Right forelimb (tissue), 1 donor: Measurements from ENCODE around the gene RABGGTA.
"Not testable (repeated sequence)": the region's sequence is repeated elsewhere in the genome, so short reads cannot be mapped to it uniquely, and the experiment has no call there.

Source experiments
- DNase-seq: peaks from one replicate; pipeline ENCODE4 v3.0.0-alpha.2; 2018

Gene RABGGTA

DNA sequence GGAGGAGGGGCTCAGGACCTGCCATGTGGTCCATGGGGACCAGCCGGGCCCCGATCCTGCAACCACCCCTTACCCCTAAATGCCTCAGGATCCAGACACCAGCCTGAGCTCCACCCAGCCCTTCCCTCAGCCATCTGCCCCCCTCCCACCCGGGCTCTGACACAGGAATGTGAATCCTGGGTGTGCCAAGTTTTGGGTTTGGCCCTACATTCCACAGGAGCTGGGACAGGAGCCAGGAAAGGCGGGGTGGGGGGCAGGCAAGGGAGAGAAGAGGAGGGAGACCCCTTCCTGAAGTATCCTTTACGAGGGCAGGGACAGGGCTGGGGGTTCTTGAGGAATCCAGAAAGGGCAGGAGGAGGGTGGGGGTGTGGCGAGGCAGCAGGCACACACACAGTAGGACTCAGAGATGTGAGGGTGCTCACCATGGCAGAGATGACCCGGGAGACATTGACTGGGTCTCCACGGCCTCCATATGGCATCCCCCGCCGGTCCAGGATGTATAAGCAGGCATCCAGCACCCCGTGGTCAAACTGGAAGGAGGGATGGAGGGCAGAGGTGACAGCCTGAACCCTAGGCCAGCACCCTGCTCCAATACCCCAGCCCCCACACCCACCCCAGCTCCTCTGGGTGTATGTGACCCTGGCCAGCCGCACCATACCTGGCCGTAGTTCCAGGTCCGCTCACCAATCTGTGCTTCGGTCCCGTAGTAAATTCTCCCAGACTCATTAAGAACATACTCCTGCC, 11.9 kb downstream of the RABGGTA start:
- peak; percentile 67 for DNase-seq

DNA sequence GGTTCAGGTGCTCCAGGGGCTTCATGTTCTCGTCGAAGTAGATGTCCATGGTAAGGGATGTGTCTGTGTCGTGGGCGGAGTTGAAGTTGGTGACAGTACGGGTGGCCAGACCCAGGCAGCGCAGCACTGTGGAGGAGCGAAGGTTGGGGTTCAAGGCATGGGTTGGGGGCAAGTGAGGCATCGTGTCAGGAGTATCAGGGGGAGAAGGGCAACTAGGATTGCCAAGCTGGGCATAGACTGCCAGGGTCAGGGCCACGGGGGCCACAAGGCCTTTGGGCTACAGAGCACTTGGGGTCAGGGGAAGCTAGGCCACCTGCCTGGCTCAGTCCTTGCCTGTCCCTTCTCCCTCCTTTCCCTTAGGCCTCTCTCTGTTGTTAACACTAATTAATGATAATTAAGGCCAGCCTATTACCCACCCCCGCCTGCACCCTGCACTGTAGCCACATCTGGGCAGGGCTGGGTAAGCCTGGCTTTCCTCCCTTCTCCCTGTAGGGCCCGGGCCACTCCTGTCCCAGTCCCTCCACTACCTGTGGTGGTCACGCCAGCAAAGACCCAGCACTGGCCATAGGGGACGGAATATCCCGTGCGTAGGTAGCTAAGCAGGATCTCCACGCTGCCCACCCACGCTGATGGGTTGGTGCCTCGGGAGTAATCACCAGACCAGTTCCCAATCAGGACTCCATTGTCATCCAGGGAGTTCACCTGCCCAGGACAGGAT, 12.7 kb downstream of the RABGGTA start:
- DNase-seq = no peak

DNA sequence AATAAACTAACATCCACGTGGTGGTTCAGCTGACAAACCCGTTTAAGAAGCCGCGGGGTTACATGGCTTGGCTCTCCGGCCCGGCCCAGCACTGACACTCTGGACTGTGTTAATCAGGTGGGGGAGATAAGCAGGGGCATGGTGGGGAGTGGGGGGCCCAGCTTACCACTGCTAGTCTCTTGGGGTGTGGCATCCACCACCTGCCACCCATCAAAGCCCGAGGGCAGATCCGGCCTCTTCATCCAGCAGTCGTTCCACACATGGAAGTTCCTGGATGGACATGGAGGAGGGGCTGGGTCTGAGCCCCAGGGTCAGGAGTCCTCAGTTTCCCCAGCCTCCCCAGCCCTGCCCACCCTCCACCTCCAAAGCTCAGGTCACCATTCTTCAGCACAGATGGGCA, 13.3 kb downstream of the RABGGTA start:
- no peak for DNase-seq

DNA sequence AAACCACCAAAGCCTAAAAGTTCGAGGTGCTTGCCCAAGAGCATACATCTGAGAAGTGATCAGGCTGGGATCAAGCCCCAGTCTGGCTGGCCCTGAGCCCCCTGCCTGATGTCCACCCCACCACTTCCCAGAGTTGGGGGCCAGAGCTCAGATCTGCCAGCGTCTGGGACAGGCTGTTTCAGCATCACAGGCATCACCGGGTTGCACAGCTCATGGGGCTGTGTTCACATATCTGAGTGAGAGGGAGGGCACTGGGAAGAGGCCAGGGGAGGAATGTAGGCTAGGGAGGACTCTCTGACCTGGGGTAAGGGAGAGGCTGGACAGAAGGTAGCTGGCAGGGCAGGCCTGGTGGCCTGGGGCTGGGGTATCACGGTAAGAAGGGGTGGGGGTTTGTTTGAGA, 14.4 kb downstream of the RABGGTA start:
- DNase-seq = no peak

DNA sequence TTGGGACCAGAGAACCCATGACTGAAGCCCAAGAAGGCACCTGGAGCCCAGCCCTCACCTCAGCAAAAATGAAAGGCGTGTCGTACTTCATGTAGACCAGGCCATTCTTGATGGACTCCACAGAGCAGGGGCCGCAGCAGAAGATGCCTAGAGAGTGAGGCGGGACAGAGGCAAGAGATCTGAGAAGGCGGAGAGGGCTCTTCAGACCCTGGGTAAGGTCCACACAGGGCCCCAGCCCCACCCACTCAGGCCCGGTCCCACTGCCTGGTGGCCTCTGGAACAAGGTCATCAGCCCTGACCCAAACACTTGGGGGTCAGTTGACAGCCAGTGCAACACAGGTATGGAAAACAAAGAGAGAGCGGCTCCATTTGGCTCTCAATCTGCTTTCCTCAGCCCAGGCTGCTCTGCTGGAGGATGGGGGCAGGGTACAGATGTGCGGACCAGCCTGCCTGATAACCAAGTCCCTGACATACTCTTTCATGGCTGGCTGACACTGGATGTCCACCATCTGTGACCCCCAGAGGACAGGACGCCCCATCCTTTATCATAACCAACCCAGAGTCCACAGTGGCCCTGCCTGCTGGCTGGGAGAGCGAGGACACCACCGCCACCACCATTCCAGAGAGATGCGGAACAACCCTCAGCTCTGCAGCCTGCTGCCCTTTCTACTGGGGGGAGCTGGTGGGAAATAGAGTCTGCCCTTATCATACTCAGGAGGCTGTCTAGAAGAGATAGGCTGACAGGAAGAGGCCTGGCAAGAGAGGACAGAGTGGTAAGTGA, 15.3 kb downstream of the RABGGTA start:
- DNase-seq = no peak

DNA sequence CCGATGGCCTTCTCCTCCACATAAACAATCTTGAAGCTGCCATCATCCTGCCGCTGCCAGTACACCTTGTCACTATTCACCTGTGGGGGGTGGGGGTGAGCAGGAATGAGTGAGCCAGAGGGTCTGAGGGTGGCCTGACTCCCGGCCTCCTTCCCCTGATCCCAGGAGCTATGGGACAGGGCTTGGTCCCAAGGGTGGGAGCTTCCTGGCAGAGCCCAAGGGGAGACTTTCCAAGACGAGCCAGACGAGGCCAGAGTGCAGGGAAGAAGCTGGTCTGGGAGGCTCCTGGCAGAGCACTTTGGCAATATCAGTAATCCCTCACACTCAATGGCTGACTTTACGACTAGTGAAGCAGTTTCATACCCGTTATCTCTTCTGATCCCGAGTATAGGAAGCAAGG, 16.0 kb downstream of the RABGGTA start:
- no peak for DNase-seq

DNA sequence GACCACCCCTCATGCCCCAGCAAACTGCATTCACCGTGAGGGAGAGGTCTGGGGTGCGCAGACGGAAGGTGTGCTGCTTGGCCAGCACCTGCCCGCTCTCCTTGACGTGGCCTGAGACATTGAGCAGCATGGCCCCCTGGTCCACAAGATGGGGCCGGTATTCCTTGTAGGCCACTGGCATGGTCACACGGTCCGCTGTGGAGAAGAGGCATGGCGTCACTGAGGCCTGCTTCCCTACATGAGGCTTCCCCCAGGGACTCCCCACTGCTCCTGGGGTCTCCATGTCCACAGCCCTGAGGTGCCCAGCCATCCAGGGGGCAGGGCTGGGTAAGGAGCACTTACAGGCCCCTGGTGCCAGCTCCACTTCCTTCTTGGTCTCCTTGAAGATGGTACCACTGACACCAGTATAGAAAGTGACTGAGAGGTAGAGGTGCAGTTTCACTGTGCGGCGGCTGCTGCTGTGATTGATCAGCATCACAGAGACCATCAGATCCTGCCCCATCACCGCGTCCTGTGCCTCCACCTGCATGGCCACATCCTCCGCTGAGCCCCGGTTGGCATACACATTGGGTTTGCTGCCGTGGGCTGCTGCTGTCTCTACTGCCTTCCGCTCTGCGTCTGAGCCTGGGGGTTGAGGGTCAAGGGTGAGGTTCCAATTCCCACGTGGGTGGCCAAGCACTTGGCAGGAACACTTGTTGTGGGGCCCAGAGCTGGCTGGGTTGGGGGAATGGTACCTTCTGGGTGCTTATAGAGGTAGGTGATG, 16.6 kb downstream of the RABGGTA start:
- DNase-seq = no peak

DNA sequence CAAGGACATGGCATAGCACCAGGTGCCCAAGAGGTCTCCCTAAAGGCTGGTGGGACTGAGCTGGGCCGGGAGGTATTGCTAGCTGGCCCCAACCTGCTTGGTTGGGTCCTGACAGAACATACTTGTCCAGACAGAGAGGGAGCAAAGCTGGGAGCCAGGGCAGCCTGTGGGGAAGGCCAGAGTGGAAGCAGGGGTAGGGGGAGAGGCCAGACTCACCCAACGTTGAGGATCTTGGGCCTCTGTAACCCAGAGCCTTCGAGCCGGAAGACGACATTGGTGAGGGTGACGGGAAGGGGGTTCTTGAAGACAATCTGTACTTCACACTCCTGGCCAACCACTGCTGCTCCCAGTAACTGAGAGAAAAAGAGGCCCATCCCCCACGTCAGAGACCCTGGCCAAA, 17.5 kb downstream of the RABGGTA start:
- DNase-seq = no peak

DNA sequence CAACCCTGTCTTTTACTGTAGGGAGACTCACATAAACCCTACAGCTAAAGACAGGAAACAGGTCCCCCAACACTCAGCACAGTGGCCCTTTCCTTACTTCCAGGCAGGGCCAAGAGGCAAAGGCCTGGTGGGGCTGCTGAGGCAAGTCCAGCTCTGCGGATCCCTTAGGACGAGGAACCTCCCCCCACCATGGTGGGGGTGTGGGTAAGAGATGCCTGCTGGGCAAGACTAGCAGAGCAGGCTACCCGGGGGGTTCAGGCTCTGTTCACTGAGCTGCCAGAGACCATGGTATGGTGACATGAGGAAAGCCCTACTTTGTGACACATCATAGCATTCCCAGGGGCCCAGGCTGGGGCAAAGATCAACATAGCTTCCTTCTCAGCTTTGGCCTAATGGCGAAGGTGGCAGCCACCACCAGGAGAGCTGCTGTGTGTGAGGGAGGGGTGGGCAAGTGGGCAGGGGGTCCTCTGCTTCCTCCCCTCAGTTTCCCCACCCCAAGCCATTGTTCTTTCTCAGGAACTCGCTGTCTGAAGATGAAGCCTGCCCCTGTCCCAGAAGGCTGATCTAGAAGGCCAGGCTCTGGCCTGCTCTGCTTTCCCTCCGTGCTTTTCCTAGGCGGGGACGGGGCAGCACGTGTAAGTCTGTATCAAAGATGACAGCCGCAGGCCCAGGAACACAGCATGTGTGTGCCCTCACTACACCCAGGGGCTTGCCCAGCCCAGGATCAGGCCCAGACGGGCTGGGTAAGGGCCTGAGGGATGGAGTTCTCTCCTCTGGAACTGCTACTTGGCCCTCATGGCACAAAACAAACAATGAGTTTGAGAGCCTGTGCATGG, 18.9 kb downstream of the RABGGTA start:
- no peak for DNase-seq

DNA sequence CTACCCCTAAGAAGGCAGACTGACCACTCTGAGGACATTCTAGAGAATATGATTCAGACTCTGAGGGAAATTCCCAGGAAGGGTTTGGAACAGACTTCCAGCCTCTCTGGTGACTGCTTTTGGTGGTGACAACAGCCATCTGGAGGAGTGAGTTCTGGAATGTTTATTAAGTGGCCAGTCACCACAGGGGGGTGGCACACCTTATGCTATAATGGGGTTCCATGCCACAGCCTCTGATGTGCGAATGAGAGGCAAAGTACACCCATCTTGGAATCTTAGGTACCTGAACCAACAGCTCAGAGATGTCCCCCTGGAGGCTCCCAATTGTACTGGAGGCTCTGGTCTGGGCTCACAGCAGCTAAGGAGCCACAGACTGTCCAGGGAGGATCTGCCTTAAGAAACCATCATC, 19.5 kb downstream of the RABGGTA start:
- DNase-seq = peak; percentile 21

DNA sequence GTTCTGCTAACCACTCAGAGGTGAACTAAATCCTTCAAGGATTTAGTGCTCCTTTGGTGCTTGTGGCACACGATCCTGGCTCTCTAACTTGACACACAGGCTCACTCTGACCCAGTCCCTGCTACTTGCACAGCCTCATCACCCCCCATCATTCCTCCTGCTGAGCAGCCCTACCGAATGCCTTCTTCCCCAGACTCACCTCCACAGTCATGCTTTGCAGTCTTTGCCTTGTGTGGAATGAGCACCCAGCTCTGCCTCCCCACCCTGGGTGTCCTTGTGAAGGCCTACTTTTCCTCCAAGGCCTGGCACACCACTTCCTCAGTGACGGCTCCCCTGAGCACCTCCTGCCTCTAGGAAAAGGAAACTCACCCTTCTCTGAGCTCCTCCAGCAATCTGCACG, 21.0 kb downstream of the RABGGTA start:
- peak; percentile 33 for DNase-seq

DNA sequence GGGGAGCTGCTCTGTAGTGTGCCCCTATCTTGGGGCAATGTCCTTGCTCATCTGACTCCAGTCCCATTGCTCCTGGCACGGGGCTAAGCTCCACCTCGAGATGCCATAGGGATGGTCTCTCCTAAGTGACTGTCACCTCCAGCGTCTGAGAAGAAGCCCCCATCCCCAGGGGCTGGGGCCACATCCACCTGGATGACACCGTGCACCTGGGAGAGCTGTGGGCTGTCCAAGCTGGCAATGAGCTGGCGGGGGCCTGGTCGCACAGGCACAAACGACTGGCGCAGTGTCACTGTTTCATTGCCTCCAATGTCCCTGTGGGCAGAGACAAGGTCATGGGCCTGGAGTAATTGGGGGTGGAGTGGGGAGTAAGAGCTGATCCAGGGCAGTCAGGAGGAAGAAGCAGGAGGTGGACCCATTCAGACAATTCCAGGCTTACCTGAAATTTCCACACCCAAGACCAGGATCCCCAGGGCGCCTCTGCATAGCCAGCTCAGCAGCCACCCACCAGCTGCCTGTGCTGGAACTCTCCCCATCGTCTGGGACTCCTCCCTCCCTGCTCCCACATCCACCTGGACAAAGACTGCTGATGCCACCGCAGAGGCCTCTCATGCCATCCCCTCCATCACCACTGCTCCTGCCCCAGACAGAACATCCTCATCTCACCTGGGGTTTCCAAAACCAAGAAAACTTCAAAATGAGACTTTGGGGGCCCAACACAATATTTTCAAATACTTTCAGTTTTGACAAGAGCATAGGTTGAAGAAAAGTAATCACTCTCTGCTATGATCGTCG, 22.0 kb downstream of the RABGGTA start:
- DNase-seq = peak; percentile 23

DNA sequence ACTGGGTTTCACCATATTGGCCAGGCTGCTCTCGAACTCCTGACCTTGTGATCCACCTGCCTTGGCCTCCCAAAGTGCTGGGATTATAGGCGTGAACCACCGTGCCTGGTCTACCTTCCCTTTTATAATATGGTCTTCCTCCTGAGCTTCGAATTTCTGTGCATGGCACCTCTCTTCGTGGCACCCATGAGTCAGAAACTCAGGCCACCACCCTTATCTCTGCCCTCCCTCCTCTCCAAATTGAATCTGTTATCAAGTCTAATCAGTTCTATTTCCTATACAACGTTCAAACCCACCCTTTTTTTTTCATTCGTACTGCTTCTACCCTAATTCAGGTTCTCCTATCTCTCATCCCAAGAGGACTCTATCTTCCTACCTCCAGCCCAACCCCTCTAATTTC, 24.0 kb downstream of the RABGGTA start:
- no peak for DNase-seq

DNA sequence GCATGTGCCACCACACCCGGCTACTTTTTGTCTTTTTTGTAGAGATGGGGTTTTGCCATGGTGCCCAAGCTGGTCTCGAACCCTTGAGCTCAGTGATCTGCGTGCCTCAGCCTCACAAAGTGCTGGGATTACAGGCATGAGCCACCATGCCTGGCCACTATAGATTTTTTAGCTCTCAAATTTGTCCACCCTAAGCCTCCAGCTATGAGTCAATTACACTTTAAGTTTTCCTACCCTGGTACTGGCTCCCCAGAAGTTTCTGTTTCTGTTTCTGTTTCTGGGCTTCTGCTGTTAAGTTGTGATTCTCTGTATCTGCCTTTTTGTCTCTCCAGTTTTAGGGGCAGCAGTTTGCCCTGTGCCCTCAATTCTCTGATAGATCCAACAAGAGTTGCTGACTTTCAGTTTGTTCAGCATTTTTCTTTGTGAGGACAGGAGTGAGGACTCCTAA, 24.6 kb downstream of the RABGGTA start:
- DNase-seq = no peak

DNA sequence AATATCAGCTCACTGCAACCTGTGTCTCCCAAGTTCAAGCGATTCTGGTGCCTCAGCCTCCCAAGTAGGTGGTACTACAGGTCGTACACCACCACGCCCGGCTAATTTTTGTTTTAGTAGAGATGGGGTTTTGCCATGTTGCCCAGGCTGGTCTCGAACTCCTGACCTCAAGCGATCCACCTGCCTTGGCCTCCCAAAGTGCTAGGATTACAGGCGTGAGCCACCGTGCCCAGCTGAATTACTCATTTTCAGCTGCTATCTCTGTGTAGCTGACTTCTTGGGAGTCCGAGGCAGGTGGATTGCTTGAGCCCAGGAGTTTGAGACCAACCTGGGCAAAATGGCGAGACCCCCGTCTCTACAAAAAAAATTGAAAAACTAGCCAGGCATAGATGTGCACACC, 26.0 kb downstream of the RABGGTA start:
- DNase-seq = not testable (repeated sequence)

DNA sequence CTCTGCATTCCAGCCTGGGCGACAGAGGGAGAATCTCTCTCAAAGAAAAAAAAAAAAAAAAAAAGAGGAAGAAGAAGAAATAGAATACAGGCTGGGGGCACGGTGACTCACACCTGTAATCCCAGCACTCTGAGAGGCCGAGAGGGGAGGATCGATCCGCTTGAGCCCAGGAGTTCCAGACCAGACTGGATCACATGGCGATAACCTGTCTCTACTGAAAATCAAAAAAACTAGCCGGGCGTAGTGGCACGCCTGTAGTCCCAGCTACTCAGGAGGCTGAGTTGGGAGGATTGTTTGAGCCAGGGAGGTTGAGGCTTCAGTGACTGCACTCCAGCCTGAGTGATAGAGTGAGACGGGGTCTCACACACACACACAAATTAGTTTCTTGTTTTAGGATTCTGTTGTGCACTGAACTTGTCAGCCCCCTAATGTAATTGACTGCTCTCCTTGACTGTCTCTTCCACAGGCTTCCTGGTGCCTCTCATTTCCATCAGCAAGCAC, 28.0 kb downstream of the RABGGTA start:
- DNase-seq = no peak

DNA sequence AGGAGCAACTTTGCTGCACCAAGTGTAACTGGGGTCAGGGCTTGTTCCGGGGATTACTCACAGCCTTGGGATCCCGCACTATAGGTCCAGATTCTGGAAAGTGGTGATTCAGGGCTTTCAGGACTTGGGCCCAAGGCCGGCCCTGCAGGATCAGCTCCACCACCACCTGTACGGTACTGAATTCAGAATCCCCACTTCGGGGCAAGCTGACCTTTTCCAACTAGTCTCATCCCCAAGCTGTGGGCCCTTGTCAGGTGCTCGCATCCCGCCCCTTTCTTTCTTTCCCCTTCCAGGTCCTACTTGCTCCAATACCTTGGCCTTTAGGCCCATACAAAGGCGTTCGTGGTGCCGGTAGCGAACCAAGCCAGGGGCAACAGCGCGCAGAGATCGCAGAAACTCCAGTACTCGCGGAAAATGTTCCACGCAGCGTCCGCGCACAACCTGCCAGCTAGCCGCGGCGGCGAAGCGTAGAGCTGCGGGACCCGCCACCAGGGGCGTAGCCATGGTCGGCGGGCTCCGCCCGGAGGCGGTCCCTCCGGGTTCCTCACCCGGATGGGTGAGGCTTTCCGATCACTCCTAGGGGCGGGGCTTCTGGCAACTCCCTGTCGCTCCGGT, 29.5 kb downstream of the RABGGTA start:
- no peak for DNase-seq

DNA sequence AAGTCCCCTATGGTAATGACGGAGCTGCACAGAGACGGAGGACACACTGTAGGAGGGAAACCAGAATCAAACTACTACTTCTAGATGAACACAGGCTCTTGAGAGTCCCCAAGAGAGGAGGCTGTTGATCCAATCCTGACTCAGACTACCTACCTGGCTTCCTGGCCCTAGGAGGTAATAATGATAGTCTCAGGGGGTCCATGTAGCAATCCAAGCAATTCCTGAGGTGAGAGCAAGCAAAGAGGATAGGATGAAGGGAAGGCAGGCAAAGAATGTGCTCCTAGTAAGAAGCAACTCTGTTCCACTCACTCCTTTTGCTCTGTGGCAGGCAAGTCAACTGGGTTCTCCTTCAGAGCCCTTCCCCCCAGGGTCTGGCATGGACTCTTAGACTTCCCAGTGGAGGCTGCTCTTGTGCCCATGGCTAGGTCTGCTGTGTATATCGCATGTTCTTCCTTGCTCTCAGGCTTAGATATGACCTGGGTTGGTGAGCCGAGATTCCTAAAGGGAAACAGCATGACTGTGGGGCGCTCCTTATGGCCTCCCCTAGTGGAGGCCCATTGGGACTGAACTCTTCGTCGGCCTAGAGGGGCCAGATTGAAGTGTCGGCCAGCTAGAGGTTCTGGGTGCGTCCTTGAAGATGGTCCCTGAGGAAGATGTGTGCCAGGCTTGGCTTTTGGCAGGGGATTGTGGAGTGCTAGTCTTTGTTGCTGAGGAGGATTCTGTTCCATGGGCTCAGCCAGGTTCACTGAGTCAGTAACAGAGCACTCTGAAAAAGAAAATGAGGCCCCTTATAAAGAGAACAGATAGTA, 31.1 kb downstream of the RABGGTA start:
- no peak for DNase-seq

DNA sequence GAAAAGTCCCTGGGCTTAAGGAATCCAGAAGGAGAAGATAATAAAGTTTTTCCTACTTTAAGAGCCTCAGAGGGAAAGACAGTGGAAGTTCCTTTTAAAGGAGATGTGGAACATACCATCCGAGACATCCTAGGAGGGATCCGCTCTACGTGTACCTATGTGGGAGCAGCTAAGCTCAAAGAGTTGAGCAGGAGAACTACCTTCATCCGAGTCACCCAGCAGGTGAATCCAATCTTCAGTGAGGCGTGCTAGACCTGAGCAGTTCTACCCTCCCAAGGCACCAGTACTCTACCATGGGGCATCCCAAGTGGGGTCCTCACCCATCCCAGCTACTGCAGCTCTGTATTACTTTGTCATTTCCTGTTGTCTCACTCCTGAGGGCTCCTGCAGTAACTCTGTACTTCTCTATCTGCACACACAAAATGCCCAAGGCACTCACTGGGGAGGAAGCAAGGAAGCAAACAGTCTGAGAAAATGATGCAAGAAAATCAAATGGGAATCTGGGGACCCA, 32.8 kb downstream of the RABGGTA start:
- DNase-seq = no peak
